Measurements from ENCODE around the gene FAM83G.

- TF ChIP-seq, protein P1, sequence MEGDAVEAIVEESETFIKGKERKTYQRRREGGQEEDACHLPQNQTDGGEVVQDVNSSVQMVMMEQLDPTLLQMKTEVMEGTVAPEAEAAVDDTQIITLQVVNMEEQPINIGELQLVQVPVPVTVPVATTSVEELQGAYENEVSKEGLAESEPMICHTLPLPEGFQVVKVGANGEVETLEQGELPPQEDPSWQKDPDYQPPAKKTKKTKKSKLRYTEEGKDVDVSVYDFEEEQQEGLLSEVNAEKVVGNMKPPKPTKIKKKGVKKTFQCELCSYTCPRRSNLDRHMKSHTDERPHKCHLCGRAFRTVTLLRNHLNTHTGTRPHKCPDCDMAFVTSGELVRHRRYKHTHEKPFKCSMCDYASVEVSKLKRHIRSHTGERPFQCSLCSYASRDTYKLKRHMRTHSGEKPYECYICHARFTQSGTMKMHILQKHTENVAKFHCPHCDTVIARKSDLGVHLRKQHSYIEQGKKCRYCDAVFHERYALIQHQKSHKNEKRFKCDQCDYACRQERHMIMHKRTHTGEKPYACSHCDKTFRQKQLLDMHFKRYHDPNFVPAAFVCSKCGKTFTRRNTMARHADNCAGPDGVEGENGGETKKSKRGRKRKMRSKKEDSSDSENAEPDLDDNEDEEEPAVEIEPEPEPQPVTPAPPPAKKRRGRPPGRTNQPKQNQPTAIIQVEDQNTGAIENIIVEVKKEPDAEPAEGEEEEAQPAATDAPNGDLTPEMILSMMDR (IDR thresholded peaks at IDR 0.05), result no peak
- no peak for TF ChIP-seq POLR2A (IDR thresholded peaks at IDR 0.05)
These were observed 55.0 kb downstream of the FAM83G start for GRCh38 chr17:18949566-18949965.
